MCF 10A (cell line): ENCODE results near the gene HK2. TPM values are rescaled to one million over a fixed set of nuclear protein-coding genes. Genes with fewer than 3 reads are reported as not detected.

ENCODE experiments used
- BruUV-seq: library from RNA; stranded (reverse); fragments of 400-500 nt; replicated peaks from 2 replicates; lab custom pipeline; 2021; lab: Mats Ljungman, UMichigan
- CTCF ChIA-PET: fragments of 300-600 bp; sonication (Branson Sonifier 250); formaldehyde crosslinking; extraction: SDS; loops from one replicate; lab custom pipeline; 2021; ENCODE audit warnings: antibody characterized with exemption, inconsistent platforms; lab: Yijun Ruan, JAX
- POLR2A ChIA-PET: fragments of 300-600, 350-650 bp; sonication (Branson Sonifier 250); formaldehyde crosslinking; extraction: SDS; loops from one replicate; lab custom pipeline; 2020; ENCODE audit warnings: antibody characterized with exemption, inconsistent platforms; lab: Yijun Ruan, JAX
- DNase-seq: peaks from one replicate; pipeline ENCODE4 v3.0.0-alpha.2; 2018; ENCODE audit not compliant: unreplicated experiment
- H3K27ac Mint-ChIP-seq: one replicate; pipeline ENCODE4 v1.8.0; 2022; ENCODE audit warnings: mild to moderate bottlenecking, low read depth, mixed read lengths; ENCODE audit not compliant: unreplicated experiment
- H3K27me3 Mint-ChIP-seq: one replicate; pipeline ENCODE4 v1.8.0; 2022; ENCODE audit warnings: mixed read lengths; ENCODE audit not compliant: insufficient read depth, unreplicated experiment
- H3K36me3 Mint-ChIP-seq: one replicate; pipeline ENCODE4 v1.8.0; 2022; ENCODE audit warnings: mild to moderate bottlenecking, moderate library complexity, mixed read lengths; ENCODE audit not compliant: insufficient read depth, unreplicated experiment
- H3K4me1 Mint-ChIP-seq: one replicate; pipeline ENCODE4 v1.8.0; 2022; ENCODE audit warnings: mixed read lengths; ENCODE audit not compliant: insufficient read depth, unreplicated experiment
- H3K4me3 Mint-ChIP-seq: one replicate; pipeline ENCODE4 v1.8.0; 2022; ENCODE audit warnings: mild to moderate bottlenecking, moderate library complexity, mixed read lengths; ENCODE audit not compliant: unreplicated experiment
- H3K9me3 Mint-ChIP-seq: one replicate; pipeline ENCODE4 v1.8.0; 2022; ENCODE audit warnings: mixed read lengths; ENCODE audit not compliant: unreplicated experiment
- CTCF ChIP-seq: fragments of 200-600 bp; IDR thresholded peaks from one replicate; pipeline ENCODE4 v1.8.0; 2022; ENCODE audit warnings: antibody characterized with exemption, mild to moderate bottlenecking; ENCODE audit not compliant: unreplicated experiment
- intact Hi-C: fragments of 100-400 bp; cut with micrococcal nuclease; formaldehyde crosslinking; loops from 2 replicates; pipeline ENCODE4 v1.14.1; 2022
- total RNA-seq: library from RNA; stranded (reverse); gene quantifications from 2 replicates; pipeline ENCODE4 v1.2.3, GENCODE V29; 2022

Gene HK2
- total RNA-seq, 1 experiment from 2014 or later: 47.8 TPM

GRCh38 chr2:74938264-74938663, 104.3 kb downstream of the HK2 start:
- intact Hi-C loops: no loop called here
- CTCF ChIA-PET: no interaction called here
- no peak for DNase-seq
- no TSS peak for BruUV-seq
- Mint-ChIP-seq H3K4me3 (no peak overlapping the region), H3K27me3 (no peaks in the 10 kb centered on the region), H3K9me3 (no peaks in the 10 kb centered on the region), H3K36me3 (no peaks in the 10 kb centered on the region), H3K27ac (no peak overlapping the region), H3K4me1 (no peaks in the 10 kb centered on the region)
- no peak for TF ChIP-seq CTCF
- POLR2A ChIA-PET: interaction anchor here (0.7 kb wide), 1 partner anchor 22 kb away, joined by 3 read pairs; no protein-coding TSS in a partner anchor

GRCh38 chr2:74939919-74940812, 106.2 kb downstream of the HK2 start:
- H3K27me3 Mint-ChIP-seq: no peaks in the 10 kb centered on the region
- no TSS peak for BruUV-seq
- intact Hi-C loops: no loop called here
- no peaks in the 10 kb centered on the region for H3K9me3 Mint-ChIP-seq
- no peak for TF ChIP-seq CTCF
- ChIA-PET POLR2A (no interaction called here), CTCF (interaction anchor here (1.1 kb wide), 1 partner anchor 8 kb away, joined by 3 read pairs; no protein-coding TSS in a partner anchor)
- no peak overlapping the region for H3K4me3 Mint-ChIP-seq
- no peaks in the 10 kb centered on the region for H3K36me3 Mint-ChIP-seq
- no peak overlapping the region for H3K27ac Mint-ChIP-seq
- H3K4me1 Mint-ChIP-seq: peaks cover 2% of the 10 kb centered on the region
- DNase-seq: no peak

- no peaks in the 10 kb centered on the region for H3K9me3 Mint-ChIP-seq
- no peak for DNase-seq
- no peaks in the 10 kb centered on the region for H3K36me3 Mint-ChIP-seq
- ChIA-PET POLR2A (no interaction called here), CTCF (interaction anchor here (0.5 to 1.1 kb wide), 2 partner anchors 9 to 18 kb away, joined by 3 read pairs; no protein-coding TSS in a partner anchor)
- H3K4me3 Mint-ChIP-seq: no peak overlapping the region
- no peak for TF ChIP-seq CTCF
- H3K27me3 Mint-ChIP-seq: no peaks in the 10 kb centered on the region
- intact Hi-C loops: no loop called here
- H3K4me1 Mint-ChIP-seq: peaks cover 5% of the 10 kb centered on the region
- BruUV-seq: no TSS peak
- H3K27ac Mint-ChIP-seq: no peak overlapping the region
Measured at GRCh38 chr2:74941284-74941683, 107.4 kb downstream of the HK2 start.

- Mint-ChIP-seq H3K4me3 (no peak overlapping the region), H3K9me3 (no peaks in the 10 kb centered on the region), H3K27me3 (no peaks in the 10 kb centered on the region), H3K4me1 (peaks cover 5% of the 10 kb centered on the region), H3K27ac (no peak overlapping the region), H3K36me3 (no peaks in the 10 kb centered on the region)
- ChIA-PET POLR2A (no interaction called here), CTCF (interaction anchor here (0.6 to 1.0 kb wide), 3 partner anchors 11 to 565 kb away, joined by 3 read pairs; no protein-coding TSS in a partner anchor)
- TF ChIP-seq CTCF: no peak
- intact Hi-C loops: no loop called here
- BruUV-seq: no TSS peak
- DNase-seq: no peak
Measured at GRCh38 chr2:74942263-74942662, 108.3 kb downstream of the HK2 start.
